ENCODE data around the gene TH. TPM values are rescaled to one million over a fixed set of nuclear protein-coding genes. Genes with fewer than 3 reads are reported as not detected.

Gene TH
- total RNA-seq, 5 donors from 2014 or later (not counting 1 experiment from before 2014, with no cell fraction given) = not detected

- ChIA-PET CTCF (no interaction called here), POLR2A (no interaction called here)
- ATAC-seq (replicated peaks in 1 of 4) (no peak), DNase-seq (no peak)
- H3K36me3 Mint-ChIP-seq = no peaks in the 10 kb centered on the region
- no peaks in the 10 kb centered on the region for H3K4me1 ChIP-seq (ENCODE audit: control insufficient read depth in 1 of 2, extremely low read depth in 1 of 2, insufficient read depth in 2 of 2, low read length in 2 of 2)
- H3K27me3 Mint-ChIP-seq = peaks cover 25 to 31% of the 10 kb centered on the region in 2 donors
- no peak overlapping the region for H3K27ac ChIP-seq (ENCODE audit: low read length)
- 71% methylated on average over 9 of the region's 23 CpGs for WGBS (ENCODE audit: insufficient coverage)
- no peak overlapping the region for H3K4me3 Mint-ChIP-seq
- no peaks in the 10 kb centered on the region for H3K36me3 ChIP-seq (ENCODE audit: control insufficient read depth in 2 of 2, extremely low read depth in 1 of 2, insufficient read depth in 1 of 2, low read length in 1 of 2)
- H3K4me3 ChIP-seq (ENCODE audit: control insufficient read depth in 1 of 2, extremely low read depth in 1 of 2, low read length in 1 of 2) = no peak overlapping the region
- no peaks in the 10 kb centered on the region for H3K9me3 ChIP-seq
- no peaks in the 10 kb centered on the region for H3K9me3 Mint-ChIP-seq
- H3K27ac Mint-ChIP-seq = no peak overlapping the region
- H3K27me3 ChIP-seq (replicated peaks in 1 of 2; ENCODE audit: control insufficient read depth in 2 of 2, extremely low read depth in 1 of 2, insufficient read depth in 2 of 2, low read length in 1 of 2) = peaks cover 2 to 47% of the 10 kb centered on the region in 2 experiments
- H3K4me1 Mint-ChIP-seq = no peaks in the 10 kb centered on the region
Measured at GRCh38 chr11:2120359-2121100, 51.1 kb downstream of the TH start.

DNA sequence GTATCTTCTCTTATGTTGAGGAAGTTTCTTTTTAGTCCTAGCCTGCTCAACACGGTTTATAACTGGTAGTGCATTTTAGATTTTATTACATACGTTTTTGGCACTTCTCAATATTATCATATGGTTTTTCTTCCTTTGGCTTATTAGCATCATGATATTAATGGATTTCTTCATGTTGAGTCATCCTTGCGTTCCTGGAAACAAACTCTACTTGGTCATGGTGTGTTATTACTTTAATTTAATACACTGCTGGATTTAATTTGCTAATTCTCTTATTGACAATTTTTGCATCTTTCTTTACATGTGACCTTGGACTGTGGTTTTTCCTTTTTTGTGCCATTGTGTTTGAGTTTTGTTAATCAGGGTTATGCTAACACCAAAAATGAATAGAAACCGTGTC, 52.9 kb downstream of the TH start:
- no peak for DNase-seq
- no peaks in the 10 kb centered on the region for H3K9me3 Mint-ChIP-seq
- no peak for ATAC-seq (replicated peaks in 1 of 4)
- no peak overlapping the region for H3K4me3 ChIP-seq (ENCODE audit: control insufficient read depth in 1 of 2, extremely low read depth in 1 of 2, low read length in 1 of 2)
- WGBS (ENCODE audit: insufficient coverage) = no CpG with 5 or more reads among the region's 4 CpGs
- ChIA-PET CTCF (no interaction called here), POLR2A (no interaction called here)
- no peaks in the 10 kb centered on the region for H3K4me1 ChIP-seq (ENCODE audit: control insufficient read depth in 1 of 2, extremely low read depth in 1 of 2, insufficient read depth in 2 of 2, low read length in 2 of 2)
- no peak overlapping the region for H3K4me3 Mint-ChIP-seq
- no peak overlapping the region for H3K27ac Mint-ChIP-seq
- H3K36me3 Mint-ChIP-seq = no peaks in the 10 kb centered on the region
- H3K27ac ChIP-seq (ENCODE audit: low read length) = no peak overlapping the region
- H3K4me1 Mint-ChIP-seq = no peaks in the 10 kb centered on the region
- no peaks in the 10 kb centered on the region for H3K36me3 ChIP-seq (ENCODE audit: control insufficient read depth in 2 of 2, extremely low read depth in 1 of 2, insufficient read depth in 1 of 2, low read length in 1 of 2)
- peaks cover 2 to 53% of the 10 kb centered on the region in 2 experiments for H3K27me3 ChIP-seq (replicated peaks in 1 of 2; ENCODE audit: control insufficient read depth in 2 of 2, extremely low read depth in 1 of 2, insufficient read depth in 2 of 2, low read length in 1 of 2)
- no peaks in the 10 kb centered on the region for H3K9me3 ChIP-seq
- H3K27me3 Mint-ChIP-seq = peaks cover 20 to 27% of the 10 kb centered on the region in 2 donors

DNA sequence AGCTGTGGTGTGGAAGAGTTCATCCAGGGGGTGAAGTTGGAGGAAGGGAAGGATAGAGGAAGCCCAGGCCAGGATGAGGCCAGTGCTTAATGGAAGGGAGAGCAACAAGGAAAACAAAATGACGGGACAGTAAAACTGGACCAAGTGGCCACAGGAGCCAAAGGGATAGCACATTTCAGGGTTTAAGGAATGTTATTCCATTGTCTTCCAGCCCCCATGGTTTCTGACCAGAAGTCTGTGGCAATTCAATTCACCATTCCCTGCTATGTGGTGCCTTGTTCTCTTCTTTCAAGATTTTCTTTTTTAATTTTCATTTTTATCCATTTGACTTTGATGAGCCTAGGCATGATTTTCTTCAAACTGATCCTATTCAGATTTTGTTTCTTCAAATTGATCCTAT, 54.9 kb downstream of the TH start:
- H3K36me3 Mint-ChIP-seq = no peaks in the 10 kb centered on the region
- WGBS (ENCODE audit: insufficient coverage) = 88% methylated on average over 1 of the region's 1 CpG
- ATAC-seq (replicated peaks in 1 of 4) (no peak), DNase-seq (no peak)
- no peaks in the 10 kb centered on the region for H3K9me3 ChIP-seq
- no peak overlapping the region for H3K4me3 ChIP-seq (ENCODE audit: control insufficient read depth in 1 of 2, extremely low read depth in 1 of 2, low read length in 1 of 2)
- H3K36me3 ChIP-seq (ENCODE audit: control insufficient read depth in 2 of 2, extremely low read depth in 1 of 2, insufficient read depth in 1 of 2, low read length in 1 of 2) = no peaks in the 10 kb centered on the region
- ChIA-PET POLR2A (no interaction called here), CTCF (no interaction called here)
- H3K27ac Mint-ChIP-seq = no peak overlapping the region
- no peak overlapping the region for H3K27ac ChIP-seq (ENCODE audit: low read length)
- peaks cover 2 to 33% of the 10 kb centered on the region in 2 experiments for H3K27me3 ChIP-seq (replicated peaks in 1 of 2; ENCODE audit: control insufficient read depth in 2 of 2, extremely low read depth in 1 of 2, insufficient read depth in 2 of 2, low read length in 1 of 2)
- H3K4me1 Mint-ChIP-seq = no peaks in the 10 kb centered on the region
- no peak overlapping the region for H3K4me3 Mint-ChIP-seq
- H3K4me1 ChIP-seq (ENCODE audit: control insufficient read depth in 1 of 2, extremely low read depth in 1 of 2, insufficient read depth in 2 of 2, low read length in 2 of 2) = no peaks in the 10 kb centered on the region
- H3K9me3 Mint-ChIP-seq = no peaks in the 10 kb centered on the region
- H3K27me3 Mint-ChIP-seq = peaks cover 20% of the 10 kb centered on the region in 2 donors

GRCh38 chr11:2115308-2115707, 56.3 kb downstream of the TH start:
- Histone ChIP-seq H3K4me1 (ENCODE audit: control insufficient read depth in 1 of 2, extremely low read depth in 1 of 2, insufficient read depth in 2 of 2, low read length in 2 of 2) (no peaks in the 10 kb centered on the region), H3K27me3 (replicated peaks in 1 of 2; ENCODE audit: control insufficient read depth in 2 of 2, extremely low read depth in 1 of 2, insufficient read depth in 2 of 2, low read length in 1 of 2) (peaks cover 2 to 22% of the 10 kb centered on the region in 2 experiments), H3K4me3 (ENCODE audit: control insufficient read depth in 1 of 2, extremely low read depth in 1 of 2, low read length in 1 of 2) (no peak overlapping the region), H3K27ac (ENCODE audit: low read length) (no peak overlapping the region), H3K36me3 (ENCODE audit: control insufficient read depth in 2 of 2, extremely low read depth in 1 of 2, insufficient read depth in 1 of 2, low read length in 1 of 2) (no peaks in the 10 kb centered on the region), H3K9me3 (no peaks in the 10 kb centered on the region)
- no peaks in the 10 kb centered on the region for H3K9me3 Mint-ChIP-seq
- 95% methylated on average over 6 of the region's 12 CpGs for WGBS (ENCODE audit: insufficient coverage)
- H3K36me3 Mint-ChIP-seq = no peaks in the 10 kb centered on the region
- ChIA-PET POLR2A (no interaction called here), CTCF (interaction anchor here in 1 of 2 donors (0.6 kb wide), 1 partner anchor 19 kb away, joined by 4 read pairs; no protein-coding TSS in a partner anchor)
- DNase-seq (no peak), ATAC-seq (replicated peaks in 1 of 4) (no peak)
- no peak overlapping the region for H3K27ac Mint-ChIP-seq
- no peaks in the 10 kb centered on the region for H3K4me1 Mint-ChIP-seq
- no peak overlapping the region for H3K4me3 Mint-ChIP-seq
- peaks cover 13 to 16% of the 10 kb centered on the region in 2 donors for H3K27me3 Mint-ChIP-seq

- ChIA-PET POLR2A (no interaction called here), CTCF (no interaction called here)
- H3K27ac Mint-ChIP-seq = no peak overlapping the region
- H3K27me3 ChIP-seq (replicated peaks in 1 of 2; ENCODE audit: control insufficient read depth in 2 of 2, extremely low read depth in 1 of 2, insufficient read depth in 2 of 2, low read length in 1 of 2) = peaks cover under 1 to 18% of the 10 kb centered on the region in 2 experiments
- no peak overlapping the region for H3K4me3 ChIP-seq (ENCODE audit: control insufficient read depth in 1 of 2, extremely low read depth in 1 of 2, low read length in 1 of 2)
- H3K9me3 Mint-ChIP-seq = no peaks in the 10 kb centered on the region
- no peaks in the 10 kb centered on the region for H3K36me3 ChIP-seq (ENCODE audit: control insufficient read depth in 2 of 2, extremely low read depth in 1 of 2, insufficient read depth in 1 of 2, low read length in 1 of 2)
- no peaks in the 10 kb centered on the region for H3K9me3 ChIP-seq
- peaks cover 0 to under 1% of the 10 kb centered on the region in 2 experiments for H3K4me1 ChIP-seq (ENCODE audit: control insufficient read depth in 1 of 2, extremely low read depth in 1 of 2, insufficient read depth in 2 of 2, low read length in 2 of 2)
- no peaks in the 10 kb centered on the region for H3K36me3 Mint-ChIP-seq
- no peaks in the 10 kb centered on the region for H3K4me1 Mint-ChIP-seq
- H3K27ac ChIP-seq (ENCODE audit: low read length) = no peak overlapping the region
- WGBS (ENCODE audit: insufficient coverage) = 85% methylated on average over 31 of the region's 32 CpGs
- DNase-seq (no peak), ATAC-seq (replicated peaks in 1 of 4) (no peak)
- no peak overlapping the region for H3K4me3 Mint-ChIP-seq
- H3K27me3 Mint-ChIP-seq = peaks cover 7 to 11% of the 10 kb centered on the region in 2 donors
Measured at GRCh38 chr11:2114430-2115241, 57.0 kb downstream of the TH start.

Measured in T-cell (primary cell).